Measurements from ENCODE around the gene MPHOSPH8. TPM values are rescaled to one million over a fixed set of nuclear protein-coding genes. Genes with fewer than 3 reads are reported as not detected.
"Not testable (repeated sequence)": the region's sequence is repeated elsewhere in the genome, so short reads cannot be mapped to it uniquely, and the experiment has no call there.

The MPHOSPH8 gene
- total RNA-seq, 1 donor from 2014 or later, result 14.1 TPM

GRCh38 chr13:19632915-19633478 lies 462 bp upstream of the MPHOSPH8 start:
- DNase-seq (ENCODE audit: low read depth, low spot score), result no peak

- no peak for DNase-seq (ENCODE audit: low read depth, low spot score)
These were observed 839 bp downstream of the MPHOSPH8 start for GRCh38 chr13:19634256-19634740.

- DNase-seq (ENCODE audit: low read depth, low spot score), result not testable (repeated sequence)
These were observed 2.5 kb downstream of the MPHOSPH8 start for GRCh38 chr13:19635926-19636325.

- no peak for DNase-seq (ENCODE audit: low read depth, low spot score)
These were observed 10.2 kb downstream of the MPHOSPH8 start for GRCh38 chr13:19643652-19644051.

- no peak for DNase-seq (ENCODE audit: low read depth, low spot score)
These were observed 11.5 kb downstream of the MPHOSPH8 start for GRCh38 chr13:19645000-19645399.

DNA sequence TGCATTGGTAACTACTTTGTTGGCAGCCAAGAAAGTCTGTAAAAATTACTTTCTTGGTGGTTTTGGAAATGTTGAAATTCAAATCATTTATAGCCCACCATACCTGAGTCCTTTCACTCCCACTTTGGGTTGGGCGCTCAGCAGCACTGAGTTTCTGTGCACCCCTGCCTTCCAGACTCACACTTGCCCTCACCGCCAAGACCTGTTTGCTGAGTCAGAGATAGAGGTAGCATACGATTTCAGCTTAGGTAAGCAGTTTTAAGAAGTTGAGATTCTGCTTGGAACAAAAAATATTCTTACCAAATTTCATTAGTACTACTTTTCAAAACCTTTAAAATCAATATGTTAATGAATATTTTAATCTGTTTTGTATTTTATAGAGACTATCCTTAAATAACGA lies 12.6 kb downstream of the MPHOSPH8 start:
- no peak for DNase-seq (ENCODE audit: low read depth, low spot score)

- DNase-seq (ENCODE audit: low read depth, low spot score), result no peak
These were observed 17.3 kb downstream of the MPHOSPH8 start for GRCh38 chr13:19650742-19651141.

DNA sequence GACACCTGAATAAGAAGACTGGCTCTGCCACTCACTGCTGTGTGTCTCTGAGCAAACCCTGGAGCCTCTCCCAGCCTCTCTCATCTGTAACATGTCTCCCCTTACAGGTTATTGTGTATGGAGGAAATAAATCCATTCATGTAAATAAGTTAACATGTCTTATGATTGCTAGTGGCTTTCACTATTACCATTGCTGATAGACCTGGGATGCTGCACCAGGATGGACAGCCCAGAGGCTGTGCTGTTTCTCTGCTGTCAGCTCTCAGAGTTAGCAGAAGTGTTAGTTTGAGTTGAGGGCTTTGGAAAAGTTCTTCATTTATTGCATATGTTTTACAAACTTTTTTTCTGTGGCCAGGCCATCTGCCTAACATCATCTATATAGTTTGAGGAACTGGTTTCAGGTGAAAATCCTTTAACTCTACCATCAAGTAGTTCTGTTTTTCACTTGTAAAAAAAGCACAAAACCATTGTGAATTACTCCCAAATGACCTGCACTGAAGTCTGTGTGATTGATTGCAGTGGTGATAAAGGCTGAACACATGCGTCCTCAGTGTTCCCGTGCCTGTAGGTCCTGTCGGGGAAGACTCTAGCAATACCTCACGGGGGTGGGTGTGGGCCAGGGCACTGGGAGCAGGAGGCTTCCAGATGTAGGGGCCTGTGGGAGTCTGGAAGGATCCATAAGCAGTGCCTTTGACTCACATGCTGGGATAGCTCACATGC lies 24.6 kb downstream of the MPHOSPH8 start:
- no peak for DNase-seq (ENCODE audit: low read depth, low spot score)

DNA sequence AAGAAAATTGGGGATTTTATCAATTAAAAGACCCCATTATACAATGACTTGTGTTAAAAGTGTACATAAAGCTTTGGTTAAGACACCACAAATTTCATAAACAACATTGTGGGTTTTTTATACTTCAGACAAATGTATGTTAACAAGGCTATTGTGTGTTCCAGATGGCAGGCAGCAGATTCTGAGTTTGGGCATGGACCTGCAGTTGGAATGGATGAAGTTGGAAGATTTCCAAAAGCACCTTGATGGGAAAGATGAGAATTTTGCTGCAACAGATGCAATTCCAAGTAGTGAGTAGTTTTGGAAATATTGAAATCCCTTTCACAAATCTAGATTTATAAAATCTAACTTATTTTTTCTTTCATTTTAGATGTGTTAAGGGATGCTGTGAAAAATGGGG lies 25.4 kb downstream of the MPHOSPH8 start:
- no peak for DNase-seq (ENCODE audit: low read depth, low spot score)

- DNase-seq (ENCODE audit: low read depth, low spot score), result no peak
These were observed 27.7 kb downstream of the MPHOSPH8 start for GRCh38 chr13:19661126-19661525.

DNA sequence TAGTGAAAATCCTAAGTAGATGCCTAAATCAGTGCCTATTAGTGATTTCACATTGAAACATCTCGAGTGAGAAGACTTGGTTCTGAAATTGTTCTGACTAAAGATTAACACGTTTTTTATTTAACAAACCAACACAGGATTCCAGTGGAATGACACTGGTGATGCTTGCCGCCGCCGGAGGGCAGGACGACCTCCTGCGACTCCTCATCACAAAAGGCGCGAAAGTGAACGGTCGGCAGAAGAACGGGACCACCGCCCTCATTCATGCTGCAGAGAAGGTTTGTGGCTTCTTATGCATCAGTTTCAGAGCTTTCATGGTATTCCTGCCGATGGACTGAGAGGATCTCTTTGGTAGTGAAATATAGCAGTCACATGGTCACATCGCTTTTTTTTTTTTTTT lies 28.1 kb downstream of the MPHOSPH8 start:
- no peak for DNase-seq (ENCODE audit: low read depth, low spot score)

- DNase-seq (ENCODE audit: low read depth, low spot score), result no peak
These were observed 30.0 kb downstream of the MPHOSPH8 start for GRCh38 chr13:19663416-19663979.

DNA sequence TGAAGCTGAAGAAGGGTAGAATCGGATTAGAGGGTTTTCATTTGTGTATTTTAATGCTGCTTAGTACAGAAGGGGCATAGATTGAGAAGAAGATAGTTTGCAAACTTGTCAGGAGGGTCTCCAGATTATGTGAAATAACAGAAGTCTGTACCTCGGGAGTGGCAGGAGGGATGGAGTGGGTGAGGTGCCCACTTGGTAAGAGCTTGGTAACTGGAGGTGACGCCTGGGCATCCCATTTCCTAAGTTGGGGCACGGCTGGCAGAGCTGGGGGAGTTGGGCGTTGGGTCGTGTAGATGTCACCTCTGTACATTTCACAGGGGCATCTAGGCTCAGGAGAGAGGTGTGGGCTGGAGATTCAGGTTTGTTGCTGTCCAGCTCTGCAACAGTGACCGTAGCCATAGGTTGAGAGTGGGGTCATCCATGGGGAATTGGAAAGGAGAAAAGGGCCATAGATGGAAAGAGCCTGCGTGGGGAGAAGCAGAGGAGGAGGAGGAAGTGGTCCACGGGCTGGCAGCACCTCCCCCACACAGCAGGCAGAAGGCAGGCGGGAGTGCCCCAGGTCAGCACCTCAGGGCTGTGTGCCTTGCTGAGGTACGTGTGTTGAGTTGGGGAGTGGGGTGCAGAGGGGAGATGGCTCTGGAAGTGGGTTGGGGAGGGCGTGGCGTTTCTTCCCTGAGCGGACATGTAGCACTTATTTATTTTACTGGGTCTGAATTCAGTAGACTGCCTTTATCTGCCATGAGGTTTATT lies 31.2 kb downstream of the MPHOSPH8 start:
- DNase-seq (ENCODE audit: low read depth, low spot score), result no peak

DNA sequence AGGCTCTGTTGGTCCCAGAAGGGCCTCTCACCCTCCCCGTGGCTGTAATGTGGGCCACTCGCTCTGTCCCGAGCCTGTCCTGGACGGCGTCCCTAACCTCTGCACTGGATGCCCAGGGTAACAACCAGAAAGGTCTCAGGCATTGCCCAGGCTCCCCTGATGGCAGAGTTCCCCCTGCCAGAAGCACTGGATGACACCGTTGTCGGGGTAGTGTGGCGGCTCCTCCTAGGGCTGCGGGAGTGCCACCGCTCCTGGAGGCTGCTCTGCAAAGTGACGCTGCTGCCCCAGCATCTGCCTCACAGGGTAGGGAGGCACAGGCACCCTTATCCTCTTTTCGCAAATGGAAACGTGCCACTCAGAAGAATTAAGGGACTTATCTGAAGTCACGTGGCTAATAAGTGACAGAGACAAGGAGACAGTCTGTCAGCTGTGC lies 32.0 kb downstream of the MPHOSPH8 start:
- no peak for DNase-seq (ENCODE audit: low read depth, low spot score)

DNA sequence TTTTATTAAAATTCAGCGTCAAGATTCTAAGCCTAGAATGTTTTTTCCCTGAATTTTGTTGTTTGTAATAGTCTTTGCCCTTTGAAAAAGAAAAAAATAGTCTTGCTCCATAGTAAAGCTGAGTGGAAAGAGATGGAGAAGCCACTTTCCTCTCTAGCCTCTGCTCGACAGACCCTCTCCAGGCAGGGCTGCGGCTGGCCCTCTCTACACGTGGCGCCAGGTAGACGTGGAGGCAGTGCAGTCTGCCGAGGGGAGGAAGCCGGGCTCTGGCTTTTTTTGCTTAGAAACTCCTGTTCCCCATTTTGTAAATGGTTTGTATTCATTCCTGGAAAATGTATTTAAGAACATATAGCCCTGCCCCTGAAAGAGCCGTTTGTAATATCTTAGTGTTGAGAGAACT lies 35.3 kb downstream of the MPHOSPH8 start:
- no peak for DNase-seq (ENCODE audit: low read depth, low spot score)

GRCh38 chr13:19670147-19670546 lies 36.7 kb downstream of the MPHOSPH8 start:
- no peak for DNase-seq (ENCODE audit: low read depth, low spot score)

DNA sequence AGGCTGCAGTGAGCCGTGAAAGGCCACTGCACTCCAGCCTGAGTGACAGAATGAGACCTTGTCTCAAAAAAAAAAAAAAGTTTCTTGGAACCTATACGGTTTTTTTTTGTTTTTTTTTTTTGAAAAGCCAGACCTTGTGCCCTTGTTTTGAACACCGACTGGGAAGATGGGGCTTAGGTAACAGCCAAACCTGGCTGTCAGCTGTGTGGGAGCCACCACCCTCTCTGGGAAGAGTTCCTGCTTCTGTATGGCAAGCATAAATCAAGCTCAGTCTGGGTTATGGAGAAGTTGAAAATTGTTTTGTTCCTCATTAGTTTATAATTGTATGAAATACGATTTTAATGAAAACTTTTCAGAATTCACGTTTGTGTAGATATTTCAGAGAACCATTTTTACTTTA lies 39.5 kb downstream of the MPHOSPH8 start:
- DNase-seq (ENCODE audit: low read depth, low spot score), result no peak

DNA sequence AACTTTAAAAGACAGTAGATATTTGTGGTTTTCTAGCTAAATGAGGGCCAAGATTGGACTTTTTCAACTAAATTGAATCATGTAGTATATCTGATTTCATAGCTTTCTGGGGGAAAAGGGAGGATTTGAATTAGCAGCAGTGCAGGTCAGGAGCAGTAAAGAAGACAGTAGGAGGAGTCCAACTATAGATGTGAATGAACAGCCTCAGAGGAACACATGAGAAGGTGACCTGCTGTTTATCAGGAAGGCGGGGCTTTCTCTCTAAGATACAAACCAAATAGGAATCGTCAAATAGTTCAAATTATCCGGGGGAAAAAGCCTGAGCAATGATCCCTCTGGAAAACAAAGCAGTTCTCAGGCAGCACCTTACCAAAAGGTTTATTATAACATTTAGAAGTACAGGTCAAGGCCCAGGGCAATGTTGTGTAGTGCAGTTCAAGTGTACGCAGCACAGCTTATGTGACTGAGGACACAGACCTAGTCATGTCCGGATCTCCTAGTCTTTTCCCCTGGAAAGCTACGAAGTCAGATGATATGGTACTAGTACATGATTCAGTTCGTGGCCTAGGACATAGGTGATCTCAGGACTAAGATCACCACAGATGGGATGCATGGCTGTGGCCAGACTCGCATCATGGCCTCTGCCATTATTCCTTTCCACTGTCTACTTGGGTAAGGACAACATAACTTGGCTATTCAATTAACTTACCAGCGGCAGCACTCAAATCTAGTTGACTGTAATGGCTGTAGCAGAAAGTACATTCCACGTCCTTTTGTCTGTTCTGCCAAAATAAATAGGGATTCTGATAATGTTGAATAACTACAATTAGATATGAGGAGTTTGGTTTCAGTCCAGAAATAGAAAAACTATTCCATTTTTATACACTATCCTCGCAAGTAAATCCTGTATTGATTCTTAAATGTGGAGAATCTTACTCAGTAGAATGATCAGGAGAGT lies 40.3 kb downstream of the MPHOSPH8 start:
- no peak for DNase-seq (ENCODE audit: low read depth, low spot score)

DNA sequence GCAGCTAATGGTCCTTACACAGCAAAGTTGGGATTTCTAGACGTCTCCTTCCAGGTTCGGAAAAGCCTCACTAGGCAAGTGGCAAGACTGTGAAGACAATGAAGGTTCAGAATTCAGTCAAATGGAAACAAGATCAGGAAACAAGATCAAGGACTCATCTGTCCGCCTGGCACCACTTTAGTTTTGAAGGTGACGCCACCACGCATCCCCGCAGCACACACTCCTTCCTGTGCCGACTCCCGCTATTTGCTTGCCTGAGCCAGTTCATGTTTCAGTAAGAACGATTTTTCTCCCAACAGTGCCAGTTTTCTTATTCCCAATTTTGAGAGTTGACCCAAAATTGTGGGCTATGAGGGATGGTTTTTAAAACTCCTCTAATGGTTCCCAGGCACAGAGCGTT lies 41.4 kb downstream of the MPHOSPH8 start:
- DNase-seq (ENCODE audit: low read depth, low spot score), result no peak

DNA sequence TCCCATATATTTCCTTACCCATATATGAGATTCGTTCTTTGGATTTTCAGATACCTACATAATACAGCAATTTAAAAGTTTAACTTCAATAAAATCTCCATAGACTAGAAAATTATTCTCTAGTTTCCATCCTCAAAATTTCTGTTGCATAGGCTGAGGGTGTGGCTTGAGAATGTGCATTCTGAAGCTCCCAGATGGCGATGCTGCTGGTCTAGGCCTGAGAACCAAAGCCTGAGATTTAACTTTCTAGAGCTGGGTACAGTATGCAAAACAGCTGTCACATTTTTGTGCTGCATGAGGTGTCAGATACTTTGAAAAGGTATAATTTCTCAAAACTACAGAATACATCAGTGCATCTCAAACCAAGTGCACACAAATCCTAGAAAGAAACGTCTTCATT lies 42.7 kb downstream of the MPHOSPH8 start:
- no peak for DNase-seq (ENCODE audit: low read depth, low spot score)

DNA sequence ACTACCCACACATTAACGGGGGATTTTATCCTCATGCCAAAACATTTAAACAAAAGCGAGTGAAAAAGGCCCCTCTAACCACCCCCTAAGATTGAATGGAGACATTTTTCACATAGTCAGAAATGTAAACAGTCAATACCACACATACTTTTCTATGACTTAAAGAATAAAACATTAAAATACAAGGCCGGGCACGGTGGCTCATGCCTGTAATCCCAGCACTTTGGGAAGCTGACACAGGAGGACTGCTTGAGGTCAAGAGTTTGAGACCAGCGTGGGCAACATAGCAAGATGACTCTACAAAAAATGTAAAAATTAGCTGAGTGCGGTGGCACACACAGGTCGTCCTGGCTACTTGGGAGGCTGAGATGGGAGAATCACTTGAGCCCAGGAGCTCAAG lies 47.3 kb downstream of the MPHOSPH8 start:
- DNase-seq (ENCODE audit: low read depth, low spot score), result no peak

Data from pulmonary artery endothelial cell (primary cell).